CD4-positive, alpha-beta T cell treated with Interleukin-4 for 4 hours (primary cell): ENCODE data around the gene PYM1.
"Not testable (repeated sequence)": the region's sequence is repeated elsewhere in the genome, so short reads cannot be mapped to it uniquely, and the experiment has no call there.

ENCODE experiments used
- DNase-seq: peaks from one replicate; pipeline ENCODE4 v3.0.0-alpha.2; 2020

Gene PYM1

GRCh38 chr12:55938826-55939501 lies 11.3 kb upstream of the PYM1 start:
- DNase-seq, result no peak

DNA sequence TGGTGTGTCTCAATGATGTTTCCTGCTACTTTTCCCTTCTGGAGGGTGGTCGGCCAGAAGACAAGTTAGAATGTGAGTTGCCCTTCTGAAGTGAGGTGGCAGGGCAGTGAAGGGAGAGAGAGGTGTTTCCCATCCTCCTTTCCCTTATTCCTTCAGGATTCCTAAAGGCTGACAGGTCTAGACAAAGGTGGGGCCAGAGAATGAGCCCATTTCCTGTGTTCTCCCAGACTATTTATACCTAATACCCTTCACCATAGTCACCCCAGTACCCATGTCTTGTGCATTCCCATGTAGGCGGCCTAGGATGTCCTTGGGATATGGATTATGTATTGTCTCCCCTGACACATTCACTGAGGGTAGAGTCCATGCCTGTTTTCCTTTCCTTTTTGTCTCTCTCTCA lies 10.3 kb upstream of the PYM1 start:
- DNase-seq, result no peak

- DNase-seq, result peak; percentile 23
Measured at GRCh38 chr12:55935738-55936151, 8.1 kb upstream of the PYM1 start.

DNA sequence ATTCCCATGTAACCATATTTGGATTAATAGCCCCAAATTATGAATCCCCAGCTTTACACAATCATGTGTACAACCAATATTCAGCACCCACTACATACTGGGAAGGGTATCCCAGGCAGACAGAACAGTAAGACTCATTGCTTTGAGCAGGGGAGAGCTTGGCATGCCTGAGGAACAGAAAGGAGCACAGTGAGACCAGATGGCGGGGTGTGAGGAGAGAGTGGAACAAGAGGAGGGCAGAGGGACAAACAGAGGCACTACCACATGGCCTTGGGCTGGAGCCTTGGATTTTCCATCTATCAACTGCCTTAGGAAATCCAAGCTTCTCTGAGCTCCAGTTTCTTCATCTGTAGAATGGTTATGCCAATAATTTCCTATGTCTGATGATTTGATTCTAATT lies 7.1 kb upstream of the PYM1 start:
- DNase-seq, result no peak

GRCh38 chr12:55933799-55934742 lies 6.4 kb upstream of the PYM1 start:
- no peak for DNase-seq

DNA sequence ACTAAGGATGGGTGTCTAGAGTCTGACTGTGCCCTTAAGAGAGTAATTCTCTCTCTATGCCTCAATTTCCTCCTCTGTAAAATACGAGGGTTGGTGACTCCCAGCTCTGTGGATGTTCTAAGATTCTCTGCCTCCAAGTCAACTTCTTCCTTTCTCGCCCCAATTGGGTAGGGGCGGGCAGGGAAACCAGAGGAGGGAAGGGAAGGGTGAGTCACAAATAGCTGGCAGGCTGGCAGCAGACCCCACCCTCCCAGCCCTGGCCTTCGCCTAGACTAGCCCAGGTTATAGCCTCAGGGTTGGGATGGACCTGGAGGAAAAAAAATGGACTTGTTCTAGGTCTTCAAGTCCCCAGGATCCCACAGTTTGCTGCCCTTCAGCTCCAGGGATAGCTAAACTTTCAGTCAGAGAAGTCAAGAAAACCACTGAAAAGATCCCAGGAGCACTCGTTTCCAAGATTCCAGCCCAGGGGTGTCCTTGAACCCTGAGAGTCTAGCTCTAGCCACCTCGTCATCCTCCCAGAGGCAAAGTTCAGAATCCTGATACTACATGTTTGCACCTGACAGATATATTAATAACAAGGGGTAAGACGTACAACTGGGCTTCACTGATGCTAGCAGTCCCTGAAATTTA lies 5.6 kb upstream of the PYM1 start:
- peak; percentile 37 for DNase-seq

DNA sequence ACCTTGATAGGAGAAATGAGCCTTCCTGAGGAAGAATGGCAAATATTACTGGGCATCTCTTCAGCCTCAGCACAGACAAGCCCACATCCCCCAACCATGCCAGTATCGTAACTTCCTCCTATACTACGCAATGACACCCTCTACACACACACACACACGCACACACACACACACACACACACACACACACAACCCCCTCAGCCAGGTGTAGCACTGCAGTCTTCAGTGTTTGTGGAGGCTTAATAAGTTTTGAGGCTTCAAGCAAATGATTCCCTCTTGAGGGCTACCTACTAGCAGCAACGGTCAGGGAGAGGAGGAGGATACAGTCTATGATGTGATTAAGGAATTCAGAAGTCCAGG lies 4.8 kb upstream of the PYM1 start:
- DNase-seq, result peak; percentile 70

DNA sequence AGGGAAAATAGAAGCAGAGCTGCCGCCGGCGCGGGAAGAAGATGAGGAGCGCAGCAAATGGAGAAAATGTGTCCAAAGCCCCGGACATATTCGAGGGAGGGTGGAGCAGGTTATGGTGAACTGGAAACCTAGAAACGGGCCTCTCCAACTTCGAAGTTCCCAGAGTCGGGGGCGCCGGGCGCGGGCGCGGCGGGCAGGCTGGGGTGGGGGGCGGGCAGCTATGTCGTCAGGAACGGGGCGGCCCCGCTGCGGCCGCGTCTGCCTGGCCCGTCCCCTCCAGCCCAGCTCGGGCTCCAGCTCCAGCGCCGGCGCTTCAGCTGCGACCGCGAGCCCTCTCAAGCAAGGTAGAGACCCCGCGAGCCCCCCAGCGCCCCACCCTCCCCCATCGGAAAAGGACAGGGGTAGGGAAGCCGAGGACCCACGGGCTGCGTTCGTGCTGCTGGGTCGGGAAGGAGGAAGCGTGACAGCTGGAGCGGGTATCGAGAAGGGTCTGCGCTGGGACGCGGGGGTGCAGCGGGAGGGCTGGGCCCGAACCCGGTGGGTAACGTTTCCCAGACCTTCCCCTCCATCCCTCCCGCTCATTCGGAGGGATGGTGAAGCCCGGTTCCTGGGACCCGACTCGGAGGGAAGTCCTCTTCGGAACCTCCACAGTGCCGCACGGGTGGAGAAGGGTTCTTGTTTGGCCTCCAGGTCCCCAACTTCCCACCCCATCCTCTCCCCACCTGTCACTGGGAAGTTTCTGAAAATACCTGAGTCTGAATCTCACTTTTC lies 4.3 kb upstream of the PYM1 start:
- peak; percentile 26 for DNase-seq

- no peak for DNase-seq
Measured at GRCh38 chr12:55931317-55931779, 3.7 kb upstream of the PYM1 start.

DNA sequence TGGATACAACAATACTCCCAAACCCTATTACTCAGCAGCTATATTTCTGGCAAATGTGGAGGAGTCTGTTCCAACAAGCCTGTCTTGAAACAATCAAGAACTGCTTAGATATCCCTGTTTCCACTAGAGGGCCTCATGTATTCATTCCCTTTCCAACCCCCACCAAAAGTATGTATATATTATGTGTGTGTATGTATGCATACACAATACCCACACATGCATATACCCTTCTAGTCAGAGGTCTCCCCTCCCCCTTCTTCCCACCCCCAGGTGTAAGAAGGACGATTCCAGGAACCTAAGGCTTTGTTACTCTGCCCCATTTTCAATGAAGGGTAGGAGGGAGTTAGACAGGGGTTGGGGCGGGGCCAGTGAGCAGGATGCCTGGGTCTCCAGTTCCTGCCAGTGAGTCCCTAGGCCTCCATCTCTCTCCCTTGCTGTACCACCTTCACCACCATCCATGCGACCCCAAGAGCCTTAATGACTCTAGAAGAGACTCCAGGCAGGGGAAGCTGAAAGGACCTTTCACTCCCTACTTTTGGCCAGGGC lies 3.1 kb upstream of the PYM1 start, which contains the start of gene DGKA:
DGKA (plus strand) TSS at position 392 of the 546 bp plus-strand sequence. CDS start 5,342 bp downstream, outside the sequence.
- DNase-seq, result peak; percentile 69

- DNase-seq, result peak; percentile 94
Measured at GRCh38 chr12:55929306-55929791, 1.7 kb upstream of the PYM1 start.

DNA sequence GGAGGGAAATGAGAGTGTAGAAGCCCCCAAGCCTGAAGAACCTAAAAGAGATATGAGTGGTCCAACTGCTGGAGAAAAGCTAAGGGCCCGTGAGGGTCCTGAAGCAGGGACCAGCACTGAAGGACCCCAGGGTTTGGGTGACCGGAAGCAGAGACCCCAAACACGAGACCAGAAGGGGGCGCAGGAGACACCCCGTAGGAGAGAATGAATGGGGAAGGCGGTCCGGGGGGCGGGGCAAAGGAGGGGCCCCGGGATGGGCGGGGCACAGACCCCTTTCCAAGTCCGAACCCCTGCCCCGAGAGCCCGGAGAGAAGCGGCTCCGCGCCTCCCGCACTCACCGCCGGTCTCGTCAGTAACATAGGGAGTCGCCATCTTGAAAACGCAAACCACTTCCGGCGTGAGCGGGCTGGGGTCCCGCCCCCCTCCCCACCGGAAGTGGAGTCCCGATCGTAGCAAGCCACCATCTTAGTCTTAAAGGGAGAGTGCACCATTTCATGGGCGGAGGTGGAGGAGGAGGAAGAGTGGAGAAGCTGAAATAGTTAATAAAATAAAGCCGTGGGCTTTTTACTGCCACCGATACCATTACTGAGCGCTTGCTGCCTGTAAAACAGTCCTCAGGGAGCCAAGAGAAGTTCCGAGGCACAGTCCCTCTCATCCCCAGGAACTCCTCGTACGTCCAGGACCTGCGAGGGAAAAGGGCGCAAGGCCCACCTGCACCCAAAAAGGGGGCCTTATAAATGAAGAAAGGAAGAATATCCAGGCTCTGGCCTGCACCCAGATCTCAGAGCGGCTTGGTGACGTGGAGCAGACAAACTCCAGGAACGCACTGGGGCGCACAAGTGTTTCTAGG lies 731 bp downstream of the PYM1 start:
- peak; percentile 92 for DNase-seq

GRCh38 chr12:55925870-55926737 lies 1.6 kb downstream of the PYM1 start:
- DNase-seq, result no peak

DNA sequence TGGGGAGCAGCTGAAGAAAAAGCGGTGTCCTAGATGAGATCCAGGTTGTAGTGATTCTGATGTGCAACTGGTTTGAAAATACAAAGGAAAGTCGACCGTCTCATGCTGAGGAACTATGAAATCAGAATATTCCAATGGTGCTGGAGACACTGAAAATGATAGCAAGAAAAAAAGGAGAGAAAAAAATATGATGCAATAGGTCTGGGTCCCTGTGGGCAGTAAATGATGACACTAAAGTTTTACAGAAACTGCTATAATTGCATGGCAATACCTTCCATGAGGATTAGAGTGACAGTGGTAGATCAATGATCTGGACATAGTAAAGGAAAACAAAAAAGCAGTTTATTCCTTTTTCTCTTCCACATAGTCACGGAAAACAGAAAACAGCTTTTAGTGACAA lies 2.3 kb downstream of the PYM1 start:
- no peak for DNase-seq

DNA sequence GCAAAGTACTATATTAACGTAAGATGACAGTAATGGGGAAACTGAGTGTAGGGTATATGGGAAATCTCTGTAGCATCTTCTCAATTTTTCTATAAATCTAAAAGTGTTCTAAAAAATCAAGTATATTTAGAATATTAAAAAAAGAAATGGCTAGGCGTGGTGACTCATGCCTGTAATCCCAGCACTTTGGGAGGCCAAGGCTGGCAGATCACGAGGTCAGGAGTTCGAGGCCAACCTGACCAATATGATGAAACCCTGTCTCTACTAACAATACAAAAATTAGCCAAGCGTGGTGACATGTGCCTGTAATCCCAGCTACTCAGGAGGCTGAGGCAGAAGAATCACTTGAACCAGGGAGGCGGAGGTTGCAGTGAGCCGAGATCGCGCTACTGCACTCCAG lies 4.0 kb downstream of the PYM1 start:
- DNase-seq, result not testable (repeated sequence)

- DNase-seq, result no peak
Measured at GRCh38 chr12:55922126-55922525, 5.6 kb downstream of the PYM1 start.

GRCh38 chr12:55919032-55919431 lies 8.7 kb downstream of the PYM1 start:
- DNase-seq, result not testable (repeated sequence)

DNA sequence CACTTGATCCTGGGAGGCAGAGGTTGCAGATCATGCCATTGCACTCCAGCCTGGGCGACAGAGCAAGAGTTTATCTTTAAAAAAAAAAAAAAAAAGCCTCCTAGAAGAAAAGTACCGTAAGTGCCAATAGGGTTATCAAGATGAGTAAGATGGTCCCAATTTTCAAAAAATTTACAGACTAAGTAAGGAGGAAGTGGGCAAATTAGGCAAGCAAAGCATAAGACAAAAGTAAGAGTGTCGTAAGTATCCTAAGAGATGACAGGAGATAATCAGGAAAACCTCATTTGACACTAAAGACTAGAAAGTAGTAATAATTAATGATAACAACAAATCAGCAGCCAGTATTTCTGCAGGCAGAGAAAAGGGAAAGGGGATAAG lies 12.2 kb downstream of the PYM1 start:
- DNase-seq, result no peak

DNA sequence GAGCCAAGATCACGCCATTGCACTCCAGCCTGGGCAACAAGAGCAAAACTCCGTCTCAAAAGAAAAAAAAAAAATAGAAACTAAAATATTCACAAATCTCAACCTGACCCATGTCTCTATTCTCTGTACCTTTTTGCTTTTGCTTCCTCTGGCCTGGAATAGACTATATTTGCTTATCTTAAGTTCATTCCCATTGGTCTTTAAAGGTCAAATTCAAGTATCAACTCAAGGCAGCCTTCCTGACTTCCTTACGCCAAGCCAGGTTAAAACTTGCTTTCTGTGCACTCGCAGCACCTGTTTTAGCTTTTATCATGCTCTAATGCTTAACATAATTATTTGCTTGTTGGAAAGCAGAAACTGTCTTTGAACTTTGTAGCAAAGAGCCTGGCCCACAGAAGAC lies 14.8 kb downstream of the PYM1 start:
- no peak for DNase-seq

GRCh38 chr12:55909513-55909884 lies 18.2 kb downstream of the PYM1 start:
- no peak for DNase-seq
